Naive thymus-derived CD4-positive, alpha-beta T cell (primary cell): ENCODE results near the gene AGFG2. TPM values are rescaled to one million over a fixed set of nuclear protein-coding genes. Genes with fewer than 3 reads are reported as not detected.
A peak's percentile ranks its signal among the peaks of the same experiment; 100 is the strongest.
"Not testable (repeated sequence)": the region's sequence is repeated elsewhere in the genome, so short reads cannot be mapped to it uniquely, and the experiment has no call there.

ENCODE experiments used
- ATAC-seq: fragments of 150-1000 bp; cut with Tn5 transposase; 2 replicates; pipeline ENCODE4 v1.10.0; 2021; ENCODE audit warnings: mild to moderate bottlenecking, moderate library complexity
- CTCF ChIA-PET: fragments of 350-600 bp; sonication (Branson Sonifier 250); formaldehyde crosslinking; loops from one replicate; lab custom pipeline; 2021; ENCODE audit warnings: antibody characterized with exemption; lab: Charles Lee
- POLR2A ChIA-PET: fragments of 350-600 bp; sonication (Branson Sonifier 250); formaldehyde crosslinking; loops from one replicate; lab custom pipeline; 2021; ENCODE audit warnings: antibody characterized with exemption, inconsistent platforms; lab: Charles Lee
- DNase-seq, 9 donors: peaks; one replicate each; pipeline versions ENCODE4 v3.0.0 to v3.0.0-alpha.2; 2020 to 2022; ENCODE audit warnings: mixed read lengths in 1 of 9
- H3K27ac ChIP-seq: one replicate; pipeline ENCODE4 v1.7.0; 2013; ENCODE audit warnings: mild to moderate bottlenecking, low read depth, low read length, moderate library complexity
- H3K27me3 ChIP-seq, 2 donors: one replicate each; pipeline ENCODE4 v1.7.0; 2013; ENCODE audit warnings: low read length in 2 of 2, mild to moderate bottlenecking in 2 of 2, moderate library complexity in 2 of 2; ENCODE audit not compliant: control insufficient read depth in 2 of 2, insufficient read depth in 2 of 2
- H3K36me3 ChIP-seq, 3 experiments: 1 replicate in 2 of 3; 2 replicates in 1 of 3; pipeline ENCODE4 v1.7.0; 2013; ENCODE audit warnings: low read length in 3 of 3, mild to moderate bottlenecking in 3 of 3, moderate library complexity in 1 of 3; ENCODE audit not compliant: insufficient read depth in 3 of 3, control insufficient read depth in 2 of 3
- H3K4me1 ChIP-seq, 2 donors: one replicate each; pipeline ENCODE4 v1.7.0; 2013; ENCODE audit warnings: low read length in 2 of 2, mild to moderate bottlenecking in 2 of 2, moderate library complexity in 1 of 2; ENCODE audit not compliant: control insufficient read depth in 2 of 2, insufficient read depth in 2 of 2
- H3K4me3 ChIP-seq: 2 replicates; pipeline ENCODE4 v1.7.0; 2013; ENCODE audit warnings: mild to moderate bottlenecking, low read length
- H3K9me3 ChIP-seq, 3 experiments: 1 replicate in 2 of 3; 2 replicates in 1 of 3; pipeline ENCODE4 v1.7.0; 2013; ENCODE audit warnings: low read length in 3 of 3; ENCODE audit not compliant: control insufficient read depth in 2 of 3
- H3K27ac Mint-ChIP-seq, 9 donors: one replicate each; pipeline ENCODE4 v1.8.0; 2020 to 2022; ENCODE audit warnings: mixed read lengths in 9 of 9, mild to moderate bottlenecking in 8 of 9, moderate library complexity in 5 of 9, inconsistent platforms in 2 of 9
- H3K27me3 Mint-ChIP-seq, 5 donors: one replicate each; pipeline ENCODE4 v1.8.0; 2021 to 2022; ENCODE audit warnings: mixed read lengths in 5 of 5, mild to moderate bottlenecking in 1 of 5
- H3K36me3 Mint-ChIP-seq, 5 donors: one replicate each; pipeline ENCODE4 v1.8.0; 2020 to 2022; ENCODE audit warnings: mixed read lengths in 5 of 5, mild to moderate bottlenecking in 3 of 5, inconsistent platforms in 1 of 5
- H3K4me1 Mint-ChIP-seq, 7 donors: one replicate each; pipeline ENCODE4 v1.8.0; 2020 to 2022; ENCODE audit warnings: mixed read lengths in 7 of 7, mild to moderate bottlenecking in 3 of 7, inconsistent platforms in 1 of 7
- H3K4me3 Mint-ChIP-seq, 10 donors: one replicate each; pipeline ENCODE4 v1.8.0; 2020 to 2022; ENCODE audit warnings: mild to moderate bottlenecking in 10 of 10, mixed read lengths in 10 of 10, moderate library complexity in 6 of 10, inconsistent platforms in 2 of 10
- H3K9me3 Mint-ChIP-seq, 11 donors: one replicate each; pipeline ENCODE4 v1.8.0; 2020 to 2022; ENCODE audit warnings: mixed read lengths in 11 of 11, mild to moderate bottlenecking in 4 of 11, inconsistent platforms in 1 of 11, moderate library complexity in 1 of 11
- intact Hi-C, 2 donors: fragments of 100-400 bp; cut with micrococcal nuclease; formaldehyde crosslinking; loops; one replicate each; pipeline ENCODE4 v1.15.1; 2023
- polyA plus RNA-seq, 2 donors: library from polyadenylated mRNA; unstranded; fragments of 300-500 nt; fragmentation: Illumina TruSeq; gene quantifications; one replicate each; pipeline ENCODE4 v1.2.3, GENCODE V29; 2021
- total RNA-seq, 6 experiments: library from RNA in 5 of 6; stranded (reverse) in 5 of 6; gene quantifications; 1 replicate in 5 of 6; 2 replicates in 1 of 6; pipeline ENCODE4 v1.2.3 and lab custom pipeline; 2021 to 2026

Gene AGFG2
- total and polyA plus RNA-seq, 7 experiments from 2014 or later: 5.7 to 42.4 (median 23.2) TPM

DNA sequence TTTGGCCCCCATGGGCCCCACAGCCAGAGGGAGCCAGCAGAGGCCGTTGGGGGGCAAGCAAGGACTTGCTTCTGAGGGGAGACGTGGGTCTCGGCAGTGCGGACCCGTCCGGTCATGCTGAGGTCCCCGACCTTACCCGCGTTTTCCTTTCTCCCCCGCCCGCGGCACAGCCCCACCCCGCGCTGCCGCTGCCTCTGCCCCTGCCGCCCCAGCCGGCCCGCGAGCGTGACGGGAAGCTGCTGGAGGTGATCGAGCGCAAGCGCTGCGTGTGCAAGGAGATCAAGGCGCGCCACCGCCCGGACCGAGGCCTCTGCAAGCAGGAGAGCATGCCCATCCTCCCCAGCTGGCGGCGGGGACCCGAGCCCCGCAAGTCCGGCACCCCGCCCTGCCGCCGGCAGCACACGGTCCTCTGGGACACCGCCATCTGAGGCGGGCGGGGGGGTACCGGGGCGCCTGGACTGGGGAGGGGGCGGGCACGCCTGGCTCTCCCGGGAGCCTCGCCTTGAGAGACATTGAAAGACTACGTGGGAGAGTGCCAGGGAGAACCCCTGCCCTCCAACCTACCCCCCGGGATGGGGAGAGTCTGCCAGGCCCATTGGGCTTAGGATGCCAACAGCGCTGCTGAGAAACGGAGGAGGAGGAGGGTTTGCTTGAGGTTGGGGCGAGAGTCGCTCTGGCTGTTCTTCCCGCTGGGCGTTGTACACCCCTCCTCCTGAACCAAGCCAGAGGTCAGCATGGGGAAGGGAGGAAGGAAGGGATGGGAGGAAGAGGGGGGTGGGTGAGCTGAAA, 45.3 kb upstream of the AGFG2 start:
- DNase-seq (peak in 8 of 9 donors; percentile 45 to 65 (median 56)), ATAC-seq (peak; percentile 81)
- Mint-ChIP-seq H3K4me3 (peak overlapping the region; percentile 72 to 85 (median 80)), H3K9me3 (no peaks in the 10 kb centered on the region), H3K27me3 (peaks cover 0 to 26% (median 0%) of the 10 kb centered on the region in 5 donors), H3K27ac (peak overlapping the region; percentile 20 to 84 (median 67)), H3K36me3 (peaks cover 0 to 2% (median 0%) of the 10 kb centered on the region in 5 donors), H3K4me1 (peaks cover 8 to 26% (median 21%) of the 10 kb centered on the region in 7 donors)
- H3K4me3 ChIP-seq: peak overlapping the region; percentile 53
- no peaks in the 10 kb centered on the region for H3K27me3 ChIP-seq
- intact Hi-C loops: loop anchor here in 1 of 2 donors (1.0 to 2.0 kb wide), 3 partner anchors 23 to 65 kb away; partner anchors contain the start of gene AGFG2
- CTCF ChIA-PET: interaction anchor here (0.6 to 3.4 kb wide), 8 partner anchors 11 to 71 kb away, joined by 3 to 8 read pairs (median 4); no protein-coding TSS in a partner anchor
- POLR2A ChIA-PET: interaction anchor here (0.6 to 2.1 kb wide), 14 partner anchors 11 to 406 kb away, joined by 3 to 7 read pairs (median 3); partner anchors contain the start of genes FBXO24 and LRCH4
- peaks cover 0 to 8% of the 10 kb centered on the region in 2 donors for H3K4me1 ChIP-seq
- H3K27ac ChIP-seq: peak overlapping the region; percentile 45
- no peaks in the 10 kb centered on the region for H3K9me3 ChIP-seq
- no peaks in the 10 kb centered on the region for H3K36me3 ChIP-seq

DNA sequence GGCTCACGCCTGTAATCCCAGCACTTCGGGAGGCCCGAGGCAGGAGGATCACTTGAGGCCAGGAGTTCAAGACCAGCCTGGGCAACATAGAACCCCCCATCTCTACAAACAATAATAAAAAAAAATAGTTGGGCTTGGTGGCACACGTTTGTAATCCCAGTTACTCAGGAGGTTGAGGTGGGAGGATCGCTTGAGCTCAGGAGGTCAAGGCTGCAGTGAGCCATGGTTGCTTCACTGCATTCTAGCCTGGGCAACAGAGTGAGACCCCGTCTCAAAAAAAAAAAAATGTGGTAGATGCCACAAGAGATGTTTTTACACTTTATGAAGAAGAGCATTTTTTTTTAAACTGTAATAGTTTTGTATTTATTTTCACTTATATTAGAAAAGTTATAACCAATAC, 42.5 kb upstream of the AGFG2 start:
- H3K27ac Mint-ChIP-seq: peak overlapping the region in 2 of 9 donors; percentile 12 to 21
- no peak for ATAC-seq

DNA sequence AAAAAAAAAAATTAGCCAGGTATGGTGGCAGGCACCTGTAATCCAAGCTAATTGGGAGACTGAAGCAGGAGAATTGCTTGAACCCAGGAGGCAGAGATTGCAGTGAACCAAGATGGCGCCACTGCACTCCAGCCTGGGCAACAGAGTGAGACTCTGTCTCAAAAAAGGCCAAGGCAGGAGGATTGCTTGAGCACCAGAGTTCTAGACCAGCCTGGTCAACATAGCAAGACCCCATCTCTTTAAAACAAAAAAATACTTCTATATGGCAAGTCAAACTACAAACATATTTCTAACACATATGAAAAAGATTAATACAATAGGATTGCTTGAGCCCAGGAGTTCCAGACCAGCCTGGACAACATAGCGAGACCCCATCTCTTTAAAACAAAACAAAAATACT, 38.3 kb upstream of the AGFG2 start:
- H3K9me3 Mint-ChIP-seq, H3K4me1 Mint-ChIP-seq, H3K9me3 ChIP-seq, H3K27ac ChIP-seq, H3K36me3 ChIP-seq, H3K4me3 Mint-ChIP-seq, H3K27me3 Mint-ChIP-seq, H3K4me1 ChIP-seq, CTCF ChIA-PET, DNase-seq, intact Hi-C loops, ATAC-seq, H3K36me3 Mint-ChIP-seq, H3K27ac Mint-ChIP-seq, H3K4me3 ChIP-seq, H3K27me3 ChIP-seq, POLR2A ChIA-PET: not testable (repeated sequence)

More for the DNA sequence above, 42.5 kb upstream of the AGFG2 start:
- Histone ChIP-seq H3K9me3 (no peaks in the 10 kb centered on the region), H3K4me1 (peaks cover 0 to 8% of the 10 kb centered on the region in 2 donors), H3K36me3 (no peaks in the 10 kb centered on the region), H3K4me3 (no peak overlapping the region), H3K27ac (no peak overlapping the region), H3K27me3 (no peaks in the 10 kb centered on the region)
- H3K36me3 Mint-ChIP-seq: peaks cover 0 to 2% (median 0%) of the 10 kb centered on the region in 5 donors
- DNase-seq: no peak
- peaks cover 0 to 26% (median 0%) of the 10 kb centered on the region in 5 donors for H3K27me3 Mint-ChIP-seq
- CTCF ChIA-PET: interaction anchor here (0.6 to 2.2 kb wide), 3 partner anchors 63 to 1953 kb away, joined by 3 to 11 read pairs (median 3); no protein-coding TSS in a partner anchor
- peaks cover 8 to 26% (median 21%) of the 10 kb centered on the region in 7 donors for H3K4me1 Mint-ChIP-seq
- POLR2A ChIA-PET: no interaction called here
- no peaks in the 10 kb centered on the region for H3K9me3 Mint-ChIP-seq
- intact Hi-C loops: no loop called here
- no peak overlapping the region for H3K4me3 Mint-ChIP-seq

DNA sequence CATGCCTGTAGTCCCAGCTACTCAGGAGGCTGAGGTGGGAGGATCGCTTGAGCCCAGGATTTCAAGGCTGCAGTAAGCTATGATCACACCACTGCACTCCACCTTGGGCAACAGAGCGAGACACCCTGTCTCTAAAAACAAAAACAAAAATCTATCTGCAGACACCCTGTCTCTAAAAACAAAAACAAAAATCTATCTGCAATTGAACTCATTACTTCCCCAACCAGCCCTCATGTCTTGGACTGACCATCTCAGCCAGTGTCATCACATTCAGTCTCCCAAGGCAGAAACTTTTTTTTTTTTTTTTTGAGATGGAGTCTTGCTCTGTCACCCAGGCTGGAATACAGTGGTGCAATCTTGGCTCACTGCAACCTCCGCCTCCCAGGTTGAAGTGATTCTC, 35.0 kb upstream of the AGFG2 start:
- H3K27me3 Mint-ChIP-seq, POLR2A ChIA-PET: not testable (repeated sequence)

DNA sequence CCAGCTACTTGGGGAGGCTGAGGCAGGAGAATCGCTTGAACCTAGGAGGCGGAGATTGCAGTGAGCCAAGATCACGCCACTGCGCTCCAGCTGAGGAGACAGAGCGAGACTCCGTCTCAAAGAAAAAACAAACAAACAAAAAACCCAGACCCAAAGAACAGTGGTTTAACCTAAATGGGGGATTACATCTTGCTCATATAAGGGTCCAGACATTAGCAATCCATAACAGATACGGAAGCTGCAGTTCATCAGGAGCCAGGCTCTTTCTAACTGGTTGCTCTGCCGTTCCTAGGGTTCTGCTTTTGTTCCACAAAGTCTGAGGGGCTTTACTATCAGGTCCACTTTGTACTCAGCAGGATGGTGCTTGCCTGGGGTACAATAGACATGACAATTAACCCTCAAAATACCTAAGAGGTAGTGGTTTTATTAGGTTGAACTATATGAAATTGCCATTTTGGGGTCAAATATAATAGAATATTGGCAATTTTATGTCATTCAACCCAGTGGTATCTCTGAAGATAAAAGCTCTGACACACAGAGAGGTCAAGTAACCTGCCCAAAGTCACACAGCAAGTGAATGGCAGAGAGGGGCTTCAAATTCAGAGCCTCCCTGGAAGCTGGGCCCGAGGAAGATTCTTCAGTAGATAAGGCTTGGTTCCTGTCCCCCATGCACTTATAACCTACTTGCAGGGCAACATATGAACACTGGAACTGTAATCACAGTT, 34.0 kb upstream of the AGFG2 start:
- Histone ChIP-seq H3K27me3 (no peaks in the 10 kb centered on the region), H3K36me3 (no peaks in the 10 kb centered on the region), H3K4me3 (no peak overlapping the region), H3K4me1 (no peaks in the 10 kb centered on the region), H3K9me3 (no peaks in the 10 kb centered on the region), H3K27ac (no peak overlapping the region)
- Mint-ChIP-seq H3K27me3 (peaks cover 0 to 3% (median 0%) of the 10 kb centered on the region in 5 donors), H3K36me3 (no peaks in the 10 kb centered on the region), H3K4me1 (peaks cover 0 to 4% (median 0%) of the 10 kb centered on the region in 7 donors), H3K27ac (no peak overlapping the region), H3K9me3 (peaks cover 0 to 2% (median 0%) of the 10 kb centered on the region in 11 donors), H3K4me3 (no peak overlapping the region)
- ATAC-seq (no peak), DNase-seq (no peak)
- intact Hi-C loops: no loop called here
- ChIA-PET CTCF (interaction anchor here (1.1 to 1.6 kb wide), 2 partner anchors 11 to 54 kb away, joined by 3 read pairs; no protein-coding TSS in a partner anchor), POLR2A (interaction anchor here (0.6 to 1.0 kb wide), 3 partner anchors 7 to 23 kb away, joined by 3 to 6 read pairs (median 3); no protein-coding TSS in a partner anchor)

More for the DNA sequence above, 35.0 kb upstream of the AGFG2 start:
- H3K4me3 ChIP-seq, intact Hi-C loops, H3K36me3 ChIP-seq, H3K4me1 ChIP-seq, DNase-seq, H3K4me1 Mint-ChIP-seq, H3K27ac ChIP-seq, CTCF ChIA-PET, H3K4me3 Mint-ChIP-seq, H3K27me3 ChIP-seq, H3K9me3 Mint-ChIP-seq, H3K36me3 Mint-ChIP-seq, H3K9me3 ChIP-seq, ATAC-seq: not testable (repeated sequence)
- H3K27ac Mint-ChIP-seq: peak overlapping the region in 1 of 9 donors; percentile 23

DNA sequence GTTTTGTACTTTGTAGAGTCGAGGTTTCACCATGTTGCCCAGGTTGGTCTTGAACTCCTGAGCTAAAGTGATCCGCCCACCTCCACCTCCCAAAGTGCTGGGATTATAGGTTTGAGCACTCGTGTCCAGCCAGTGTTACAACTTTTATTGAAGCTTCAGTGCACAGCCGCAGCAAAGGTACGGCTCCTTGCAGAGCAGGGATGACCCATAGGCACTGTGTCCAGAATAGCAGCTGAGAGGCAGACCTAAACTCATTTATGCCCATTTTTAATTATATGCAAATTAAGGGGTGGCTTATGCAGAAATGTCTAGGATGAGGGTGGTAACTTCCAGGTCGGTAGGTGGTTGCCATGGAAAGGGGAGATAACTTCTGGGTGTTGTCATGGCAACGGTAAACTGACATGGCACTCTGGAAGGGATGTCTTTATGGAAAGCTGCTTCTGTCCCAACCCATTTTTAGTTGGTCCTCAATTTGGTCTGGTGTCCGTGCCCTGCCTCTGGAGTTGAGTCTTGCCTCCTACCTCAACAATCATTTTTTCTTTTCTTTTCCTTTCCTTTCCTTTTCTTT, 32.6 kb upstream of the AGFG2 start:
- H3K27ac ChIP-seq: no peak overlapping the region
- H3K36me3 Mint-ChIP-seq: no peaks in the 10 kb centered on the region
- peaks cover 0 to 7% (median 0%) of the 10 kb centered on the region in 5 donors for H3K27me3 Mint-ChIP-seq
- no peaks in the 10 kb centered on the region for H3K27me3 ChIP-seq
- no peak overlapping the region for H3K27ac Mint-ChIP-seq
- no peaks in the 10 kb centered on the region for H3K9me3 ChIP-seq
- DNase-seq: no peak
- H3K4me1 Mint-ChIP-seq: peaks cover 0 to 4% (median 0%) of the 10 kb centered on the region in 7 donors
- H3K4me3 Mint-ChIP-seq: no peak overlapping the region
- POLR2A ChIA-PET: interaction anchor here (0.5 to 1.0 kb wide), 6 partner anchors 9 to 51 kb away, joined by 3 to 6 read pairs (median 4); no protein-coding TSS in a partner anchor
- ATAC-seq: no peak
- H3K4me3 ChIP-seq: no peak overlapping the region
- H3K4me1 ChIP-seq: no peaks in the 10 kb centered on the region
- intact Hi-C loops: no loop called here
- peaks cover 0 to 2% (median 0%) of the 10 kb centered on the region in 11 donors for H3K9me3 Mint-ChIP-seq
- CTCF ChIA-PET: interaction anchor here (0.8 kb wide), 1 partner anchor 11 kb away, joined by 3 read pairs; no protein-coding TSS in a partner anchor
- H3K36me3 ChIP-seq: no peaks in the 10 kb centered on the region
